Measurements from ENCODE around the gene PANK3.

PANK3 gene

DNA sequence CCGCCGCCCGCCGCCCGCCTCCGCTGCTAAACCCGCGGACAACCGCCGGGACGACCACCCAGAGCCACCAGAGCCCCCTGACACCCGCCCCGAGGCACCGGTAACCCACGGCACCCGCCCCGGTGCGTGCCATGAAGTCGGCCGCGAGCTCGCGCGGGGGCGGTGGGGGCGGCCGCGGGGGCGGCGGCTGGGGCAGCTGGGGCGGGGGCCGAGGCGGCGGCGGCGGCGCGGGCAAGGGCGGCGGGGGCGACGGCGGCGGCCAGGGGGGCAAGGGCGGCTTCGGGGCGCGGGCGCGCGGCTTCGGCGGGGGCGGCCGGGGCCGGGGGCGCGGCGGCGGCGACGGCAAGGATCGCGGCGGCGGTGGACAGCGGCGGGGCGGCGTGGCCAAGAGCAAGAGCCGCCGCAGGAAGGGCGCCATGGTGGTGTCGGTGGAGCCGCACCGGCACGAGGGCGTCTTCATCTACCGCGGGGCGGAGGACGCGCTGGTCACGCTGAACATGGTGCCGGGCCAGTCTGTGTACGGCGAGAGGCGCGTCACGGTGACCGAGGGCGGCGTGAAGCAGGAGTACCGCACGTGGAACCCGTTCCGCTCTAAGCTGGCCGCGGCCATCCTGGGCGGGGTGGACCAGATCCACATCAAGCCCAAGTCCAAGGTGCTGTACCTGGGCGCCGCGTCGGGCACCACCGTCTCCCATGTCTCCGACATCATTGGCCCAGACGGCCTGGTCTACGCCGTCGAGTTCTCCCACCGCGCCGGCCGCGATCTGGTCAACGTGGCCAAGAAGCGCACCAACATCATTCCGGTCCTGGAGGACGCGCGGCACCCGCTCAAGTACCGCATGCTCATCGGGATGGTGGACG, 49.6 kb downstream of the PANK3 start:
- no peak for ATAC-seq (replicated peaks)
- peaks cover 24 to 64% of the 10 kb centered on the region in 2 donors for H3K27me3 Mint-ChIP-seq

DNA sequence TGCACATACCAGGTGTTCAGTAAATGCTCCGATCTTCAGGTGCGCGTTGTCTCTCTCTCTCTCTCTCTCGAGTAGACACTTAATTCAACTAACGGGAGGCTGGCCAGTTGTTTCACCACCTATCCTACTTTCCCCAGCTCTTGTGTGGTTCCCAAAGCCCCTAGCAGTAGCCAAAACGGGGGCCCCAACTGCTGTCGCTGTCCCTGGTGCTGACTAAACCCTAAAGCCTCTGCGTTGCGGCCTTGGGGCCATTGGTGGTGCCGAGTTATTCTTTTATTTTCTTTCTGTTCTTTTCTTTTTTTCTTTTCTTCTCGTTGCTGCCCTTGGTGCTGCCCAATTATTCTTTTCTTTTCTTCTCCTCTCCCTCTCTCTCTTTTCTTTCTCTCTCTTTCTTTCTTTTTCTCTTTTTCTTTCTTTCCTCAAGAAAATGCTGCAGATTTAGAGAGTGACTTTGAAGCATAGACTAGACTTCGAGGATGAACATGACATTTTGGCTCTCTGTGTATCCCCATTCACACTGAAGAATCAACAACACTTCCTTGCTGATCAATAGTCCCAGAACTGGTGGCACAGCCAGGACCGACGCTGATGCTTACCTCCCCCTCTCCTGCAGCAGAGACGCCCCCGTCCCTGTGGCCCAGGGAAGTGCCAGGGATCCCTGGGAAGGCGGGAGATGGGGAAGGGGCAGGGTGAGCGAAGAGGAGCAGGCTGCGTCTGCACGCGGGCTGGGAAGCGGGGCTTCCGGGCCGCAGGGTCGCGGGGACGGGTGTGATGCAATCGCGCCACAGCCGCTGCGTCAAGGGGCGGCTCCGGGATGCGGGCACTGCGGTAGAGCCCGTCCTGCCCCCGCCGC, 50.4 kb downstream of the PANK3 start, which contains the start of gene FBLL1:
Gene FBLL1, plus strand, starts transcription at position 785 of the 853 bp plus-strand sequence. CDS start 200 bp downstream, outside the sequence.
- Mint-ChIP-seq H3K9me3 (peaks cover 0 to 8% of the 10 kb centered on the region in 2 donors), H3K36me3 (ENCODE audit: insufficient read depth) (peaks cover 2% of the 10 kb centered on the region), H3K27me3 (peaks cover 24 to 56% of the 10 kb centered on the region in 2 donors), H3K4me3 (peak within 1 kb of the TSS; percentile 63 to 71), H3K4me1 (ENCODE audit: low read depth in 2 of 2) (peaks cover 0 to 10% of the 10 kb centered on the region in 2 donors), H3K27ac (no peak within 1 kb of the TSS)
- ATAC-seq (replicated peaks) = no peak
- no peak for DNase-seq

More for the DNA sequence above, 49.6 kb downstream of the PANK3 start:
- Mint-ChIP-seq H3K27ac (no peak overlapping the region), H3K9me3 (peaks cover 0 to 8% of the 10 kb centered on the region in 2 donors), H3K4me1 (ENCODE audit: low read depth in 2 of 2) (peaks cover 0 to 10% of the 10 kb centered on the region in 2 donors), H3K4me3 (peak overlapping the region; percentile 63 to 71), H3K36me3 (ENCODE audit: insufficient read depth) (peaks cover 2% of the 10 kb centered on the region)
- no peak for DNase-seq

DNA sequence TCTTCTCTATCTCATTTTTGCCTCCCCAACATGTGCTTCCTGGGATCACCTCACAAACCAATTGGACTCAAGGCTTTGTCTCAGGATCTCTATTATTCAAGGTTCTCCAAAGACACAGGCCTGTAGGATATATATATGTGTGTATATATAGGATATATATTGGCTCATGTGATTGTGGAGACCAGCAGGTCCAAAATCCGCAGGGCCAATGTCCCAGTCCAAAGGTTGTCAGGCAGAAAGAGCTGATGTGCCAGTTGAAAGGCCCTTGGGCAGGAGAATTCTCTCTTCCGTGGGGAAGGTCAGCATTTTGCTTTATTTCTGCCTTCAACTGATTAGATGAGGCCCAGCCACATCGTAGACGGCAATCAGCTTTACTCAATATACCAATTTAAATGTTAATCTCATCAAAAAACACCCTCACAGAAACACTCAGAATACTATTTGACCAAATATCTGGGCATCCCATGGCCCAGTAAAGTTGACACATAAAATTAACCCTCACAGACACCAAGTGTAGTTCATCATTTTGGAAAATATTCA, 51.3 kb downstream of the PANK3 start:
- H3K27ac Mint-ChIP-seq = no peak overlapping the region
- H3K36me3 Mint-ChIP-seq (ENCODE audit: insufficient read depth) = peaks cover 2% of the 10 kb centered on the region
- H3K27me3 Mint-ChIP-seq = peaks cover 24 to 46% of the 10 kb centered on the region in 2 donors
- H3K4me1 Mint-ChIP-seq (ENCODE audit: low read depth in 2 of 2) = peaks cover 0 to 10% of the 10 kb centered on the region in 2 donors
- ATAC-seq (replicated peaks) (no peak), DNase-seq (no peak)
- peaks cover 0 to 8% of the 10 kb centered on the region in 2 donors for H3K9me3 Mint-ChIP-seq
- peak overlapping the region in 1 of 2 donors; percentile 42 for H3K4me3 Mint-ChIP-seq

DNA sequence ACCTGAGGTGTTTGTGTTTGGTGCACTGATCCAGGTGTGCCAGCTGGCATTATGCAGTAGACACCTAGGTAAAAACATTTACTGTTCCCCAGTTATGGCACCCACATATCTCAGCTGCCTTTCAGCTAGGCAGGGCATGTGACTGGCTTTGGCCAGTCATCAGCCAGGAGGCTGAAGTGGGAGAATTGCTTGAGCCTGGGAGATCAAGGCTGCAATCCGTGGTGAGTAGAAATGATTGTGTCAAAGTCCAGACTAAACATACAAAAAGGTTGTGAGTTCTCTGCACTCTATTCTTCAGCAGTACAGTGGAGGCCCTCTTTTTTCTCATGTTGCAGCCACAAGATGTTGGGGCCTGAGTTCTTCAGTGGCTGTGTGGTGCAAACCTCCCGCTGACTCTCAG, 53.3 kb downstream of the PANK3 start:
- ATAC-seq (replicated peaks) = no peak
- no peak overlapping the region for H3K4me3 Mint-ChIP-seq
- no peak overlapping the region for H3K27ac Mint-ChIP-seq
- peaks cover 0 to 10% of the 10 kb centered on the region in 2 donors for H3K4me1 Mint-ChIP-seq (ENCODE audit: low read depth in 2 of 2)
- H3K9me3 Mint-ChIP-seq = peaks cover 0 to 8% of the 10 kb centered on the region in 2 donors
- no peak for DNase-seq
- peaks cover 8% of the 10 kb centered on the region for H3K36me3 Mint-ChIP-seq (ENCODE audit: insufficient read depth)
- H3K27me3 Mint-ChIP-seq = peaks cover 24 to 27% of the 10 kb centered on the region in 2 donors

DNA sequence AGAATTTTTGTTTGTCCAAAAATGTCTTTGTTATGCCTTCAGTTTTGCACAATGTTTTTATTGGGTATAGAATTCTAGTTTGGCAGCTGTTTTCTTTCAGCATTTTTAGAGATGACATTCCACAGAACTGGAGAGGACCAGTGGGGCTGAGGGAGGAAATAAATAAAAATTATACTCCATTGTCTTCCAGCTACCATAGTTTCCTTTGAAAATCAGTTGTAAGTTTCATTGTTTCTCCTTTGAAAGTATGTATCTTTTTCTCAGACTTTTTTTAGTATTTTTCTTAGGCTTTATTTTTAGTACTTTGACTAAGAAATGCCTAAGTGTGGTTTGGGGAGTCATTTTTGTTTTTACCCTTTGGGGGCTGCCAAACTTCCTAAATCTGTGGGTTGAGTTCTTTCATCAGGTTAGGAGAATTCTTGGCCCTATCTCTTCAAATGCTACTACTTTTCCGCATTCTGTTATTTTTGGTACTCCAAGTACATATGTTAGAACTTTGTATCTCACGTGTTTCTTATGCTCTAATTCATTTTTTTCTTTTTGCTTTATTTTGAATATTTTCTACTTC, 65.2 kb downstream of the PANK3 start:
- no peak for ATAC-seq (replicated peaks)
- Mint-ChIP-seq H3K36me3 (ENCODE audit: insufficient read depth) (peaks cover 87% of the 10 kb centered on the region), H3K4me1 (ENCODE audit: low read depth in 2 of 2) (peaks cover 0 to 4% of the 10 kb centered on the region in 2 donors), H3K9me3 (no peaks in the 10 kb centered on the region), H3K4me3 (no peak overlapping the region), H3K27me3 (no peaks in the 10 kb centered on the region), H3K27ac (no peak overlapping the region)
- no peak for DNase-seq

DNA sequence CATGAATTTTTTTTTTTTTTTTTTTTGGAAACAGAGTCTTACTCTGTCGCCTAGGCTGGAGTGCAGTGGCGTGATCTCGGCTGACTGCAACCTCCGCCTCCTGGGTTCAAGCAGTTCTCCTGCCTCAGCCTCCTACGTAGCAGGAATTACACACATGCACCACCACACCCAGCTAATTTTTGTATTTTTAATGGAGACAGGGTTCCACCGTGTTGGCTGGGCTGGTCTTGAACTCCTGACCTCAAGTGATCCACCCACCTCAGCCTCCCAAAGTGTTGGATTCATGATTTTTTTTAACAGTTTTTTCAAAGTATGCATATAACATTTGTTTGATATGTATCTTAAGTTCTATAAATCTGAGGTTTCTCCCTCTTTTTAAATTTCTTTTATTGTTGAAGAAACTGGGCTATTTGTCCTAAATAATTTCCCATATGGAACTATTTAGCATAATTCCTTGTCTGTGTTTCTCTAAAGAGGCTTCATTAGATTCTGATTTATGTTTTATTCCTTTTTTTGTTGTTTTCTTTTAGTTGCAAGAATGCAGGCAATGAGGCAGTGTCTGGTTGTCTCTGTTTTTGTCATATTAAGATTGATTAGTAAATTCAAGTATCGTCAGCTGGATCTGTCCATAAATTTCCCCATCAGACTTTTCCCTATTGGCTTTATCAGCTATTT, 76.5 kb downstream of the PANK3 start:
- ATAC-seq (replicated peaks) = no peak

More for the DNA sequence above, 76.5 kb downstream of the PANK3 start:
- H3K27me3 Mint-ChIP-seq = no peaks in the 10 kb centered on the region
- H3K4me3 Mint-ChIP-seq = no peak overlapping the region
- H3K4me1 Mint-ChIP-seq (ENCODE audit: low read depth in 2 of 2) = peaks cover 0 to 3% of the 10 kb centered on the region in 2 donors
- no peak for DNase-seq
- H3K9me3 Mint-ChIP-seq = no peaks in the 10 kb centered on the region
- H3K36me3 Mint-ChIP-seq (ENCODE audit: insufficient read depth) = peaks cover 77% of the 10 kb centered on the region
- no peak overlapping the region for H3K27ac Mint-ChIP-seq
